Measurements from ENCODE around the gene CCNDBP1. TPM values are rescaled to one million over a fixed set of nuclear protein-coding genes. Genes with fewer than 3 reads are reported as not detected.

The CCNDBP1 gene
- total RNA-seq, 1 donor from 2014 or later = 43.1 TPM

GRCh38 chr15:43209059-43209824 is 24.0 kb downstream of the CCNDBP1 start:
- no peaks in the 10 kb centered on the region for H3K36me3 ChIP-seq
- no peaks in the 10 kb centered on the region for H3F3A ChIP-seq (ENCODE audit: low read depth)
- Mint-ChIP-seq H3K4me3 (no peak overlapping the region), H3K4me1 (peaks cover 1% of the 10 kb centered on the region), H3K27me3 (ENCODE audit: insufficient read depth, low read depth) (peaks cover 2% of the 10 kb centered on the region), H3K36me3 (no peaks in the 10 kb centered on the region), H3K27ac (no peak overlapping the region), H3K9me3 (no peaks in the 10 kb centered on the region)
- no peak overlapping the region for H3K4me3 ChIP-seq
- H3K79me2 ChIP-seq (ENCODE audit: low read depth) = no peaks in the 10 kb centered on the region
- H3K9ac ChIP-seq = no peak overlapping the region
- no peaks in the 10 kb centered on the region for H4K20me1 ChIP-seq (ENCODE audit: low read depth)
- peak overlapping the region; percentile 92 for H2AFZ ChIP-seq (replicated peaks)
- no peaks in the 10 kb centered on the region for H3K27me3 ChIP-seq
- H3K27ac ChIP-seq = no peak overlapping the region
- H3K4me2 ChIP-seq = no peak overlapping the region
- TF ChIP-seq EZH2 (IDR thresholded peaks at IDR 0.05) (no peak), CTCF (IDR thresholded peaks at IDR 0.05) (peak; percentile 48)
- DNase-seq (ENCODE audit: low spot score) = peak; percentile 64
- no peaks in the 10 kb centered on the region for H3K4me1 ChIP-seq
- H3K9me3 ChIP-seq (ENCODE audit: low read depth) = no peaks in the 10 kb centered on the region

DNA sequence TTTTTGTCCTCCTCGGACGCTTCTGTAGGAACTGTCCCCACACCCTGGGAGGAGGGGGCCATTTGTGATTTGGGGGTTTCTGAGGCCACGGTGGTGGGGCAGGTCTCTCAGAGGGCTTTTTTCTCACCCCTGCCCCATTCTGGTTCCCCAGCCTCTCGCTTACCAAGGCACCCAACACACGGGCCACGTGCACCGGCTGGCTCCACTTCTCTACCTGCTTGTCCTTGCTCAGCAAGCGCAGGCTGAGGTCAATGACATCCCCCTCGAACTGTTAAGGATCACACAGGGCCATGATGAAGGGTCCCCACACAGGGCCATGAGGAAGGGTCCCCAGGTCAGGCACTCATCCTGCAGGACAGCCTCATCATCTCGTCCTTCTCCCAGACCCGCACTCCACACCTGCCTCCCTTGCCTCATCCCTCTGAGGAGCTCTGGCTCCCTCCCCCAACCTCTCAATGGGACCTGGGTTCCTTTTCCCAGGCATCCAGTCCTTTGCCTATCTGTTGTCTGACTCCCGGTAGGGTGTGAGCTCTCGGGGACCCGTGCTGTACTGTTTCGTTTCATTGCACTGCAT is 25.1 kb downstream of the CCNDBP1 start:
- Histone ChIP-seq H3F3A (ENCODE audit: low read depth) (no peaks in the 10 kb centered on the region), H3K9ac (no peak overlapping the region), H3K9me3 (ENCODE audit: low read depth) (no peaks in the 10 kb centered on the region), H3K27ac (no peak overlapping the region), H3K79me2 (ENCODE audit: low read depth) (no peaks in the 10 kb centered on the region), H3K4me2 (no peak overlapping the region), H3K4me1 (no peaks in the 10 kb centered on the region), H3K36me3 (no peaks in the 10 kb centered on the region), H3K27me3 (no peaks in the 10 kb centered on the region), H3K4me3 (no peak overlapping the region), H4K20me1 (ENCODE audit: low read depth) (no peaks in the 10 kb centered on the region), H2AFZ (replicated peaks) (no peak overlapping the region)
- Mint-ChIP-seq H3K9me3 (no peaks in the 10 kb centered on the region), H3K4me1 (peaks cover 2% of the 10 kb centered on the region), H3K27me3 (ENCODE audit: insufficient read depth, low read depth) (peaks cover 2% of the 10 kb centered on the region), H3K27ac (no peak overlapping the region), H3K4me3 (no peak overlapping the region), H3K36me3 (no peaks in the 10 kb centered on the region)
- no peak for TF ChIP-seq CTCF (IDR thresholded peaks at IDR 0.05)
- TF ChIP-seq EZH2 (IDR thresholded peaks at IDR 0.05) = no peak
- no peak for TF ChIP-seq EZH2phosphoT487 (IDR thresholded peaks at IDR 0.05)
- no peak for DNase-seq (ENCODE audit: low spot score)

DNA sequence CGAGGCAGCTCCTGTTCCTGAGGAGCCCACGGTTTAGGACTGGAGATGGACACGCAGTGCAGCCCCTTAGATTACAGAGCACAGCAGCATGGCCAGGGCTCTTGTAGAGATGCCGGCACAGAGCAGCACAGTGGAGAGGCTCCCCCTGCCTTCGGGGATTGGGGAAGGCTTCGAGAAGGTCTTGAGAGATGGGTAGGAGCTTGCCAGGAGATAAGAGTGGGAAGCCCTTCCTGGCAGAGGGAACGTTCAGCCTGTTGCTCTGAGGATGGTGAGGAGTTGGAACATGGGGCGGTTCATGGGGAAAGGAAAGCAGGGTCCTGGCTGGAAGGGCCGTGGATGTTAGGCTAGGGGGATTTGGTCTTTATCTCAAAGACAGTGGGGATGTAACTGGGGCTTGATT is 25.6 kb downstream of the CCNDBP1 start:
- no peak for DNase-seq (ENCODE audit: low spot score)
- no peak overlapping the region for H3K9ac ChIP-seq
- no peak overlapping the region for H3K4me2 ChIP-seq
- Mint-ChIP-seq H3K4me1 (peaks cover 2% of the 10 kb centered on the region), H3K27me3 (ENCODE audit: insufficient read depth, low read depth) (peaks cover 2% of the 10 kb centered on the region), H3K4me3 (no peak overlapping the region), H3K9me3 (no peaks in the 10 kb centered on the region), H3K27ac (no peak overlapping the region), H3K36me3 (no peaks in the 10 kb centered on the region)
- H3K79me2 ChIP-seq (ENCODE audit: low read depth) = no peaks in the 10 kb centered on the region
- H4K20me1 ChIP-seq (ENCODE audit: low read depth) = no peaks in the 10 kb centered on the region
- no peaks in the 10 kb centered on the region for H3F3A ChIP-seq (ENCODE audit: low read depth)
- no peaks in the 10 kb centered on the region for H3K4me1 ChIP-seq
- no peaks in the 10 kb centered on the region for H3K36me3 ChIP-seq
- H2AFZ ChIP-seq (replicated peaks) = no peak overlapping the region
- no peaks in the 10 kb centered on the region for H3K27me3 ChIP-seq
- H3K4me3 ChIP-seq = no peak overlapping the region
- no peaks in the 10 kb centered on the region for H3K9me3 ChIP-seq (ENCODE audit: low read depth)
- TF ChIP-seq EZH2 (IDR thresholded peaks at IDR 0.05) = no peak
- TF ChIP-seq EZH2phosphoT487 (IDR thresholded peaks at IDR 0.05) = no peak
- no peak for TF ChIP-seq CTCF (IDR thresholded peaks at IDR 0.05)
- H3K27ac ChIP-seq = no peak overlapping the region
